ENCODE results near the gene CABLES2. TPM values are rescaled to one million over a fixed set of nuclear protein-coding genes. Genes with fewer than 3 reads are reported as not detected.

The CABLES2 gene
- total RNA-seq, 1 experiment from 2014 or later = 7.5 TPM

GRCh38 chr20:62365814-62366369, 41.2 kb downstream of the CABLES2 start (continued):
- TF ChIP-seq ATF6 (CRISPR knock-in tag; IDR thresholded peaks at IDR 0.05) (no peak), USF2 (CRISPR knock-in tag; IDR thresholded peaks at IDR 0.05) (no peak), TCF7 (CRISPR knock-in tag; IDR thresholded peaks at IDR 0.05; ENCODE audit: low read depth) (no peak), EMX1 (CRISPR knock-in tag; IDR thresholded peaks at IDR 0.05) (no peak), FOXK1 (CRISPR knock-in tag; IDR thresholded peaks at IDR 0.05) (no peak), PRRX2 (CRISPR knock-in tag; IDR thresholded peaks at IDR 0.05) (no peak), ZNF671 (CRISPR knock-in tag; IDR thresholded peaks at IDR 0.05) (no peak), ZNF423 (CRISPR knock-in tag; IDR thresholded peaks at IDR 0.05) (peak; percentile 21; the same call in 1 of the 2 replicates), ATF2 (CRISPR knock-in tag; IDR thresholded peaks at IDR 0.05; ENCODE audit: borderline replicate concordance, low read depth) (no peak), AFF4 (CRISPR knock-in tag; IDR thresholded peaks at IDR 0.05; ENCODE audit: borderline replicate concordance) (no peak), ZNF317 (CRISPR knock-in tag; IDR thresholded peaks at IDR 0.05; ENCODE audit: borderline replicate concordance, low read depth) (no peak), E2F1 (CRISPR knock-in tag; IDR thresholded peaks at IDR 0.05) (no peak), NFE2L1 (CRISPR knock-in tag; IDR thresholded peaks at IDR 0.05) (no peak)

GRCh38 chr20:62364911-62365736, 42.0 kb downstream of the CABLES2 start:
- Mint-ChIP-seq H3K36me3 (no peaks in the 10 kb centered on the region), H3K9me3 (no peaks in the 10 kb centered on the region), H3K27ac (peak overlapping the region; percentile 76), H3K4me3 (peak overlapping the region; percentile 65), H3K27me3 (ENCODE audit: low read depth) (no peaks in the 10 kb centered on the region), H3K4me1 (peaks cover 51% of the 10 kb centered on the region)
- ATAC-seq (no peak), DNase-seq (ENCODE audit: low spot score) (no peak)
- POLR2A ChIA-PET = interaction anchor here (0.6 to 4.8 kb wide), 7 partner anchors 8 to 223 kb away, joined by 3 to 29 read pairs (median 4); partner anchors contain the start of genes ADRM1 and RPS21
- CTCF ChIA-PET = interaction anchor here (0.8 to 9.1 kb wide), 13 partner anchors 9 to 146 kb away, joined by 3 to 137 read pairs (median 4); partner anchors contain the start of genes ADRM1 and RPS21
- TF ChIP-seq PRDM15 (CRISPR knock-in tag; IDR thresholded peaks at IDR 0.05) (no peak), JAZF1 (CRISPR knock-in tag; IDR thresholded peaks at IDR 0.05) (no peak), NR2C2 (CRISPR knock-in tag; IDR thresholded peaks at IDR 0.05) (no peak), ZNF425 (CRISPR knock-in tag; conservative IDR thresholded peaks at IDR 0.05) (no peak)
